ENCODE results near the gene GGT1.

DNA sequence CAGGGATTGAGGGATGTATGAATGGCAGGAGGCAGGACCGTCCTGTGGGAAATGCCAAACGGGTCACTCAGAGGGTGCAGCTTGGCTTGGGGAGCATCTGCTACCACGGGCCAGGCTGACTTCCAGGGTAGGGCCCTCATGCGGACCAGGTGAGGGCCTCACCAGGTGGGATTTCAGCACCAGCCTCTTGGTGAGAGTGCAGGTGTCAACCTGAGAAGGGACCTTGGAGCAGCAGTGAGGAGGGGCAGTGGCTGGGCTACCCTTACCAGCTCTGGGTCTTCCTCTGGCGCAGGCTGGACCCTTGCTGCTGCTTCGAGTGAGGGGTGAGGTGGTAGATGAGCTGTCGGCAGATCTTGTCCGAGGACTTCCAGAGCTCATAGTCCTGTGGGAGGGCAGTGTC lies 15.0 kb upstream of the GGT1 start:
- no peak for TF ChIP-seq POLR2A (IDR thresholded peaks at IDR 0.05)
- TF ChIP-seq, protein P1, sequence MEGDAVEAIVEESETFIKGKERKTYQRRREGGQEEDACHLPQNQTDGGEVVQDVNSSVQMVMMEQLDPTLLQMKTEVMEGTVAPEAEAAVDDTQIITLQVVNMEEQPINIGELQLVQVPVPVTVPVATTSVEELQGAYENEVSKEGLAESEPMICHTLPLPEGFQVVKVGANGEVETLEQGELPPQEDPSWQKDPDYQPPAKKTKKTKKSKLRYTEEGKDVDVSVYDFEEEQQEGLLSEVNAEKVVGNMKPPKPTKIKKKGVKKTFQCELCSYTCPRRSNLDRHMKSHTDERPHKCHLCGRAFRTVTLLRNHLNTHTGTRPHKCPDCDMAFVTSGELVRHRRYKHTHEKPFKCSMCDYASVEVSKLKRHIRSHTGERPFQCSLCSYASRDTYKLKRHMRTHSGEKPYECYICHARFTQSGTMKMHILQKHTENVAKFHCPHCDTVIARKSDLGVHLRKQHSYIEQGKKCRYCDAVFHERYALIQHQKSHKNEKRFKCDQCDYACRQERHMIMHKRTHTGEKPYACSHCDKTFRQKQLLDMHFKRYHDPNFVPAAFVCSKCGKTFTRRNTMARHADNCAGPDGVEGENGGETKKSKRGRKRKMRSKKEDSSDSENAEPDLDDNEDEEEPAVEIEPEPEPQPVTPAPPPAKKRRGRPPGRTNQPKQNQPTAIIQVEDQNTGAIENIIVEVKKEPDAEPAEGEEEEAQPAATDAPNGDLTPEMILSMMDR (IDR thresholded peaks at IDR 0.05) = no peak
